K562 (cell line): ENCODE measurements around the gene FGR.
"Not testable (repeated sequence)": the region's sequence is repeated elsewhere in the genome, so short reads cannot be mapped to it uniquely, and the experiment has no call there.

Experiments
- POLR3A ChIP-seq: IDR thresholded peaks from 2 replicates; pipeline ENCODE4 v1.6.1; 2011; ENCODE audit warnings: borderline replicate concordance, mild to moderate bottlenecking, moderate library complexity; ENCODE audit not compliant: insufficient read length, insufficient read depth; ENCODE audit errors: extremely low read depth
- SMARCB1 ChIP-seq: IDR thresholded peaks from 2 replicates; pipeline ENCODE4 v1.6.1; 2011; ENCODE audit warnings: improper control_type of control experiment, low read depth; ENCODE audit not compliant: insufficient read length

DNA sequence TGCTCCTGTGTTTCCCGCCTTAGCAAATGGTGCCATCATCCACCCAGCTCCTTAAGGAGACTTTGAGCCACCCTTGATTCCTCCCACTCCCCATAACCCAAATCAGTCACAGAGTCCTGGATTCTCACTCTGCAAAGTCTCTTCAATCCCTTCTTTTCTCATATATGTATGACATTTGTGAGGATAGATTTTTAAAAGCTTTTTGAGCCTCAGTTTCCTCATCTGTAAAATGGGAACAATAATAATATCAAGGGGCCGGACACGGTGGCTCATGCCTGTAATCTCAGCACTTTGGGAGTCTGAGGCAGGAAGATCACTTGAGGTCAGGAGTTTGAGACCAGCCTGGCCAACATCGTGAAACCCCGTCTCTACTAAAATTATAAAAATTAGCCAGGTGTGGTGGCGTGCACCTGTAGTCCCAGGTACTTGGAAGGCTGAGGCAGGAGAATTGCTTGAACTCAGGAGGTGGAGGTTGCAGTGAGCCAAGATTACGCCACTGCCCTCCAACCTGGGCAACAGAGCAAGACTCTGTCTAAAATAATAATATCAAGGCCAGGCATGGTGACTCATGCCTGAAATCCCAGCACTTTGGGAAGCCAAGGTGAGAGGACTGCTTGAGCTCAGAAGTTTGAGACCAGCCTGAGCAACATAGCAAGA is 15.1 kb downstream of the FGR start:
- TF ChIP-seq SMARCB1, POLR3A: not testable (repeated sequence)
